ENCODE data around the gene DNAAF5. TPM values are rescaled to one million over a fixed set of nuclear protein-coding genes. Genes with fewer than 3 reads are reported as not detected.

Gene DNAAF5
- total and polyA plus RNA-seq, 2 of the 4 experiments (the other 2 are of a cell fraction) = 12.4 to 32.6 TPM

DNA sequence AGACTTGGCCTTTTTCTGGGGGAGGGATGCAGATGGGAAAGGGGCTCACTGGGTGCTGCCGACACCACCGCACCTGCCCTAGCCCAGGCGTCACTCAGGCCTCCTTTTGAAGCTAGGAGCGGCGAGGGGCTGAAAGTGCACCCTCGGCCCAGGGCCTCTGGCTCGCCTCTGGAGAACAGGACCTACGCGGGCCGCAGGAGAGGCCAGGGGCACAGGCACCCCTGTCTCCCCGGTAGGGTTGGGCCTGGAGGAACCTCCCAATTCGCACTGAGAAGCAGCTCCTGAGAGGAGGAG is 47.1 kb downstream of the DNAAF5 start:
- Histone ChIP-seq H2BK15ac (ENCODE audit: low read depth, low read length) (no peak overlapping the region), H3K18ac (ENCODE audit: low read depth, low read length) (no peak overlapping the region), H2AK5ac (ENCODE audit: low read depth, low read length) (no peak overlapping the region), H2AK9ac (replicated peaks; ENCODE audit: low read depth, low read length, poor library complexity) (no peak overlapping the region), H3K9me1 (ENCODE audit: insufficient read depth, low read length) (peaks cover 3% of the 10 kb centered on the region; the same call in 1 of the 2 replicates), H2BK5ac (ENCODE audit: low read depth, low read length, poor library complexity, severe bottlenecking) (no peak overlapping the region), H4K20me1 (ENCODE audit: insufficient read depth, low read length) (no peaks in the 10 kb centered on the region), H3K4me3 (ENCODE audit: insufficient read depth, low read depth, low read length) (no peak overlapping the region), H3K4me2 (ENCODE audit: low read depth, low read length) (no peak overlapping the region), H3K36me3 (ENCODE audit: control insufficient read depth, insufficient read depth, low read length) (peaks cover 23% of the 10 kb centered on the region), H4K91ac (ENCODE audit: insufficient read depth, low read depth, low read length) (no peak overlapping the region), H3K27me3 (ENCODE audit: control insufficient read depth, insufficient read depth, low read length) (no peaks in the 10 kb centered on the region), H3K9ac (ENCODE audit: low read depth, low read length) (no peak overlapping the region), H3K79me1 (ENCODE audit: low read depth in 1 of 2, low read length in 2 of 2) (peaks cover 0 to 4% of the 10 kb centered on the region in 2 experiments; a peak in 1 of 4 replicates), H2BK120ac (ENCODE audit: low read depth, low read length) (no peak overlapping the region), H2BK20ac (ENCODE audit: low read depth, low read length) (no peak overlapping the region), H4K8ac (ENCODE audit: low read depth in 2 of 2, low read length in 2 of 2) (no peak overlapping the region), H4K5ac (ENCODE audit: low read depth, low read length) (no peak overlapping the region), H2AFZ (replicated peaks; ENCODE audit: low read length, poor library complexity) (no peak overlapping the region), H3K9me3 (ENCODE audit: control insufficient read depth, insufficient read depth, low read length) (no peaks in the 10 kb centered on the region), H3K23ac (ENCODE audit: low read depth, low read length) (no peak overlapping the region), H3K4me1 (ENCODE audit: control insufficient read depth, insufficient read depth, low read length) (peaks cover 7% of the 10 kb centered on the region), H3K56ac (ENCODE audit: extremely low read depth, insufficient read depth, low read length) (no peak overlapping the region), H3K14ac (replicated peaks; ENCODE audit: low read depth, low read length) (no peak overlapping the region), H3K27ac (ENCODE audit: insufficient read depth, low read length) (no peak overlapping the region), H3K4ac (ENCODE audit: low read depth, low read length) (no peak overlapping the region)
- 100% methylated on average over 5 of the region's 12 CpGs; no CpG with 5 or more reads in 1 of the 2 experiments for WGBS, 2 experiments (ENCODE audit: extremely low coverage in 2 of 2, insufficient read length in 1 of 2)
- ChIA-PET POLR2A (ENCODE audit: unreplicated experiment) (no interaction called here), CTCF (no interaction called here)
- BruUV-seq (replicated peaks) = no TSS peak
- ATAC-seq (ENCODE audit: low read depth) (no peak), DNase-seq (no peak)
- dilution Hi-C loops (cut with HindIII; ENCODE audit: low sequenced_read_pairs, unreplicated experiment) = no loop called here
- TF ChIP-seq, protein P1, sequence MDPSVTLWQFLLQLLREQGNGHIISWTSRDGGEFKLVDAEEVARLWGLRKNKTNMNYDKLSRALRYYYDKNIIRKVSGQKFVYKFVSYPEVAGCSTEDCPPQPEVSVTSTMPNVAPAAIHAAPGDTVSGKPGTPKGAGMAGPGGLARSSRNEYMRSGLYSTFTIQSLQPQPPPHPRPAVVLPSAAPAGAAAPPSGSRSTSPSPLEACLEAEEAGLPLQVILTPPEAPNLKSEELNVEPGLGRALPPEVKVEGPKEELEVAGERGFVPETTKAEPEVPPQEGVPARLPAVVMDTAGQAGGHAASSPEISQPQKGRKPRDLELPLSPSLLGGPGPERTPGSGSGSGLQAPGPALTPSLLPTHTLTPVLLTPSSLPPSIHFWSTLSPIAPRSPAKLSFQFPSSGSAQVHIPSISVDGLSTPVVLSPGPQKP (IDR thresholded peaks at IDR 0.05; ENCODE audit: borderline replicate concordance, low read depth, low read length) = no peak
- TF ChIP-seq RFX5 (IDR thresholded peaks at IDR 0.05; ENCODE audit: low read depth, low read length) = no peak
- no peak for TF ChIP-seq MAZ (IDR thresholded peaks at IDR 0.05; ENCODE audit: borderline replicate concordance, low read depth, low read length)
- no peak for TF ChIP-seq RAD21 (IDR thresholded peaks at IDR 0.05; ENCODE audit: low read length)
- TF ChIP-seq FOS (IDR thresholded peaks at IDR 0.05; ENCODE audit: low read depth, low read length) = no peak
- TF ChIP-seq BHLHE40 (IDR thresholded peaks at IDR 0.05; ENCODE audit: low read depth, low read length) = no peak
- no peak for TF ChIP-seq SMC3 (IDR thresholded peaks at IDR 0.05; ENCODE audit: low read depth, low read length)
- TF ChIP-seq, protein P2, sequence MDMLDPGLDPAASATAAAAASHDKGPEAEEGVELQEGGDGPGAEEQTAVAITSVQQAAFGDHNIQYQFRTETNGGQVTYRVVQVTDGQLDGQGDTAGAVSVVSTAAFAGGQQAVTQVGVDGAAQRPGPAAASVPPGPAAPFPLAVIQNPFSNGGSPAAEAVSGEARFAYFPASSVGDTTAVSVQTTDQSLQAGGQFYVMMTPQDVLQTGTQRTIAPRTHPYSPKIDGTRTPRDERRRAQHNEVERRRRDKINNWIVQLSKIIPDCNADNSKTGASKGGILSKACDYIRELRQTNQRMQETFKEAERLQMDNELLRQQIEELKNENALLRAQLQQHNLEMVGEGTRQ (IDR thresholded peaks at IDR 0.05; ENCODE audit: low read depth, low read length) = no peak
- no peak for TF ChIP-seq CEBPB (IDR thresholded peaks at IDR 0.05; ENCODE audit: low read depth, low read length)
- TF ChIP-seq, protein P3, sequence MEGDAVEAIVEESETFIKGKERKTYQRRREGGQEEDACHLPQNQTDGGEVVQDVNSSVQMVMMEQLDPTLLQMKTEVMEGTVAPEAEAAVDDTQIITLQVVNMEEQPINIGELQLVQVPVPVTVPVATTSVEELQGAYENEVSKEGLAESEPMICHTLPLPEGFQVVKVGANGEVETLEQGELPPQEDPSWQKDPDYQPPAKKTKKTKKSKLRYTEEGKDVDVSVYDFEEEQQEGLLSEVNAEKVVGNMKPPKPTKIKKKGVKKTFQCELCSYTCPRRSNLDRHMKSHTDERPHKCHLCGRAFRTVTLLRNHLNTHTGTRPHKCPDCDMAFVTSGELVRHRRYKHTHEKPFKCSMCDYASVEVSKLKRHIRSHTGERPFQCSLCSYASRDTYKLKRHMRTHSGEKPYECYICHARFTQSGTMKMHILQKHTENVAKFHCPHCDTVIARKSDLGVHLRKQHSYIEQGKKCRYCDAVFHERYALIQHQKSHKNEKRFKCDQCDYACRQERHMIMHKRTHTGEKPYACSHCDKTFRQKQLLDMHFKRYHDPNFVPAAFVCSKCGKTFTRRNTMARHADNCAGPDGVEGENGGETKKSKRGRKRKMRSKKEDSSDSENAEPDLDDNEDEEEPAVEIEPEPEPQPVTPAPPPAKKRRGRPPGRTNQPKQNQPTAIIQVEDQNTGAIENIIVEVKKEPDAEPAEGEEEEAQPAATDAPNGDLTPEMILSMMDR (conservative IDR thresholded peaks at IDR 0.05; ENCODE audit: low read depth, low read length) = no peak
- no peak for TF ChIP-seq NFE2L2 (IDR thresholded peaks at IDR 0.05; ENCODE audit: low read depth, low read length)
- TF ChIP-seq CHD1 (IDR thresholded peaks at IDR 0.05; ENCODE audit: low read depth, low read length) = no peak
- TF ChIP-seq MXI1 (IDR thresholded peaks at IDR 0.05; ENCODE audit: borderline replicate concordance, low read depth, low read length) = no peak
- no peak for TF ChIP-seq RCOR1 (IDR thresholded peaks at IDR 0.05; ENCODE audit: insufficient replicate concordance, low read length)
- no peak for TF ChIP-seq POLR2A (IDR thresholded peaks at IDR 0.05; ENCODE audit: low read depth, low read length)
- TF ChIP-seq MAFK (IDR thresholded peaks at IDR 0.05; ENCODE audit: low read depth, low read length) = no peak
- in situ Hi-C loops (cut with MboI; ENCODE audit: low sequenced_read_pairs) = no loop called here
- intact Hi-C loops (cut with micrococcal nuclease) = no loop called here
